Gastrocnemius medialis (tissue), 4 donors: Measurements from ENCODE around the gene ELAVL4.

Source experiments
- POLR2A ChIP-seq, 2 donors: fragments of 450-650 bp; IDR thresholded peaks; one replicate each; pipeline ENCODE4 v1.6.1; 2017; ENCODE audit warnings: antibody characterized with exemption in 2 of 2, mild to moderate bottlenecking in 2 of 2, moderate library complexity in 2 of 2
- TF ChIP-seq, protein P1 (sequence below), 5 experiments: fragments of 450-650 bp in 3 of 5; fragments of 200-600 bp in 2 of 5; sonication (generic) in 2 of 5; IDR thresholded peaks in 4 of 5; conservative IDR thresholded peaks in 1 of 5; 1 replicate in 4 of 5; 2 replicates in 1 of 5; pipeline ENCODE4 v1.5.1; 2016 to 2019; ENCODE audit warnings: antibody characterized with exemption in 5 of 5, mild to moderate bottlenecking in 3 of 5, moderate library complexity in 3 of 5

GRCh38 chr1:50208315-50208714, 99.6 kb downstream of the ELAVL4 start:
- TF ChIP-seq, protein P1, sequence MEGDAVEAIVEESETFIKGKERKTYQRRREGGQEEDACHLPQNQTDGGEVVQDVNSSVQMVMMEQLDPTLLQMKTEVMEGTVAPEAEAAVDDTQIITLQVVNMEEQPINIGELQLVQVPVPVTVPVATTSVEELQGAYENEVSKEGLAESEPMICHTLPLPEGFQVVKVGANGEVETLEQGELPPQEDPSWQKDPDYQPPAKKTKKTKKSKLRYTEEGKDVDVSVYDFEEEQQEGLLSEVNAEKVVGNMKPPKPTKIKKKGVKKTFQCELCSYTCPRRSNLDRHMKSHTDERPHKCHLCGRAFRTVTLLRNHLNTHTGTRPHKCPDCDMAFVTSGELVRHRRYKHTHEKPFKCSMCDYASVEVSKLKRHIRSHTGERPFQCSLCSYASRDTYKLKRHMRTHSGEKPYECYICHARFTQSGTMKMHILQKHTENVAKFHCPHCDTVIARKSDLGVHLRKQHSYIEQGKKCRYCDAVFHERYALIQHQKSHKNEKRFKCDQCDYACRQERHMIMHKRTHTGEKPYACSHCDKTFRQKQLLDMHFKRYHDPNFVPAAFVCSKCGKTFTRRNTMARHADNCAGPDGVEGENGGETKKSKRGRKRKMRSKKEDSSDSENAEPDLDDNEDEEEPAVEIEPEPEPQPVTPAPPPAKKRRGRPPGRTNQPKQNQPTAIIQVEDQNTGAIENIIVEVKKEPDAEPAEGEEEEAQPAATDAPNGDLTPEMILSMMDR (IDR thresholded peaks at IDR 0.05 in 4 of 5, conservative IDR thresholded peaks at IDR 0.05 in 1 of 5), result no peak
- no peak for TF ChIP-seq POLR2A (IDR thresholded peaks at IDR 0.05)
